ENCODE data around the gene INHBB.

INHBB gene

DNA sequence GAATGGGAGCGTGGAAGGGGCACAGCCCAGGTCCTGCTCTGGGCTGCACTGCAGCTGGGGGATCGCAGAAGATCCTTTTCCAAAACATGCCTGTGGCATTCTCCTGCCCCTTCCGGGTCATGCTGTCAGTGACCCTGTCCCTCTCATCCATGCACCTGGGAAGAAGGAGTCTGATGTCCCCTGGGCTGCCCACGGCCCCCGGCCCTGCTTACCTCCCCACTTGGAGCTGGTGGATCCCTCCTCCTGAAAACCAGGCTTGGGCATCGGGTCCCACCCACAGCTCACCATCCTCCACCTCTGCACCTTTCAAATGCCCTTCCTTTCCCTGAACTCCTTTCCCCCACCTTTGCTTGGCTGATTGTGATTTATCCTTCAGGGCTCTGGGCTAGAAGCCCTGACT, 11.8 kb downstream of the INHBB start:
- no peak for DNase-seq (ENCODE audit: low read depth)

DNA sequence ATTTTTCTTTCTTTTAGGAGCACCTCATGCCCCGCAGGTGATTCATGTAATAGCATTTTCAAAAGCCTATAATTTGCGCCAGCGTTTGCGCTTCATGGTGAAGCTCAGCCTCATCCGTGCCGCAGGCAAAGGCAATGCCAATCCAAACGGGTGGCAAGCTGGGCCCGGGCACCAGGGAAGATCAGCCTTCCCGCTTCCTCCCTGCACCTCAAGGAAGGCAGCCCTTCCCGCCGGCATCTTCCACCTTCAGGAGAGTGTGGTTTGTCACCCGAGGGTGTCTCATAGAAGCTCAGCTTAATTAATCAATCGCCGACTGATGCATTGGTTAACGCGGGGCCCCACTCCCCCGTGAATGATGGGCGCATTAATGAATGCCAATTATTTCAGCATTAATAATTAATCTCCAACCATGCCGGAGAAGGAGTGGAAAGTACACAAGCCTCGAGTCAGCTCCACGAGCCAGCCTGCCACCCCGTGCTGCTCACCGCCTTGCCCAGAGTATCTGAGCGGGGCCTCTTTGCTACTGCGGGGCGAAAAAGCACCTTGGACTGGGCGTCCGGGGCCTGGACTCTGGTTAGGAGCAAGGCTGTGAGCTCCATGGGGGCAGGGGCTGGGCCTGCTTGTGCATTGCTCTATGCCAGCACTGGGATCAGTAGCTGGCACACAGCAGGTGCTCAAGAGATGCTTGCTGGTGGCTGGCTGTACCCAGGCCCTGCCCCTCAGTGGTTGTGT, 13.0 kb downstream of the INHBB start:
- DNase-seq (ENCODE audit: low read depth), result no peak

DNA sequence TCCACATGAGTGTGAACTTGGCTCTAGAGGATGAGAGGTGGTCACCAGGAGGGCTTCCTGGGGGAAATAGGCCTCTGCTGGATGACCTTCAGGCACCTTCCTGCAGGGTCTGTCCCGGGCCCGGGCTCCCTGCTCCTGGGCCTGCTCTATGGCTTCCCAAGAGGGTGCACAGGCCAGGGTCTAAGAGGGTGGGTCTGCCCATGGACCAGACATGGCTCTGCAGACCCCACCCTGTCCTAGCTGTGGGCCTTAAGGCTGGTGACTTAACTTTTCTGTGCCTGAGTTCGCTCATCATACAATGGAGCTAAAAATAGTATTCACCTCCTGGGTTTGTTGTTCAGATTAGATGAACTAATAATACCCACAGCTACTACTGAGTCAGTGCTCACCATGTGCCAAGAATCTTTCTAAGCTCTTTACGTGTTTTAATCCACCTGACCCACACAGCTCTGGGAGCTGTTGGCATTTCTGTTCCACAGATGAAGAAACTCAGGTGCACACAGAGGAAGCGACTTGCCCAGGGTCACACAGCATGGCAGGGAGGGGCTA, 14.4 kb downstream of the INHBB start:
- no peak for DNase-seq (ENCODE audit: low read depth)

DNA sequence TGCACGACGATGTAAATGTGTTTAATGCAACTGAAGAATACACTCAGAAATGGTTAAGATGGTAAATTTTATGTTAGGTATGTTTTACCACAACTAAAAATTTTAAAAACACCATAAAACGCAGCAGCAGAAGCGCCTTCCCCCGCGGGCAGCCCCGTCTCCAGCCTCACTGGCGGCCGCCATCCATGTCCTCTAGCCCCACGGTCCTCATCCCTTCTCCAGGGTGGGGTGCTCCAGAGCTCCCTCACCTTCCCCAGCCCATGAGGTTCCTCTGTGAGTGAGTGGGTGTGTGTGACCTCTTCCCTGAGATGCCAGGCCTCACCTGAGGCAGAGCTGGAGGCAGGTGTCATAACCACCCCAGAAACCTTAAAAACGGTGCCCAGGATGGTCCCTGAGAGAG, 17.0 kb downstream of the INHBB start:
- no peak for DNase-seq (ENCODE audit: low read depth)

DNA sequence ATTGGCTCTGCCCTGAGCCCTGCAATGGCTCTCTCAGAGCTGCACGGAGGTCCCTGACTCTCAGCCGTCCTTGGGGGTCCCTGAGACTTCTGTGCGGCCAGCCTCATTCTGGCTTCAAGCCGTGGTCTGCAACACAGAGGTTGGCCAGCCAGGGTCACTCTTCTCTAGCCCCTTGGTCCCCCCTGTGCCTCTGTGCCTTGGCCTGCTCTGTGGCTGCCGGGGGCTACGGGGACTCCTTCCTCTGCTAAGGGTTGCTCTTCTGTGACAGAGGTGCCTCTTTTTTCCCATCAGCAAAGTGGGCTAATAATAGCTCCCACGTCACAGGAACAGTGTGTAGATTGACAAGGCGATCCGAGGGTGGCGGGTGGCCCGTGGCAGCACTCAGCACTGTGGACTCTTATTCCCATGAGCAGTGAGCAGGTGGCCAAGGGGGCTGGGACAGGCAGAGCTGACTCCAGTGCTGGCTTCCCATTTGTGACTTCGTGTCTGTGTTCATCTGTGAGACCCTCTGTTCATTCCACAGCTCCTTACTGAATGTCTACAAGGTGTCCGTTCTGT, 19.4 kb downstream of the INHBB start:
- DNase-seq (ENCODE audit: low read depth), result no peak

DNA sequence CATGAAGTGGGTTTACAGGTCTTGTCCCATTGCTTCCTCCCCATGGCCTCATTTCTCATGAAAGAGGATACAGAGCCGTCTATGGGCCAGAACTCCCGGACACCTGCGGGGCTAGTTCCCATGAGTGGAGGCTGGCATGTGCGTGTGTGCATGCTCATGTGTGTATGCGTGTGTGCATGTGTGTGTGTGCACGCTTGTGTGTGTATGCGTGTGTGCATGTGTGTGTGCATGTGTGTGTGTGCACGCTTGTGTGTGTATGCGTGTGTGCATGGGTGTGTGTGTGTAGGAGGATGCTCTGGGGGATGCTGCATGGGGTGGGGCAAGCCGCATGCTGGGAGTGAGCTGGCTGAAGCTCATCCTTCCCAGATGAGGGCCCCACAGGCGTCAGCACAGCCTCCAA, 20.8 kb downstream of the INHBB start:
- no peak for DNase-seq (ENCODE audit: low read depth)

DNA sequence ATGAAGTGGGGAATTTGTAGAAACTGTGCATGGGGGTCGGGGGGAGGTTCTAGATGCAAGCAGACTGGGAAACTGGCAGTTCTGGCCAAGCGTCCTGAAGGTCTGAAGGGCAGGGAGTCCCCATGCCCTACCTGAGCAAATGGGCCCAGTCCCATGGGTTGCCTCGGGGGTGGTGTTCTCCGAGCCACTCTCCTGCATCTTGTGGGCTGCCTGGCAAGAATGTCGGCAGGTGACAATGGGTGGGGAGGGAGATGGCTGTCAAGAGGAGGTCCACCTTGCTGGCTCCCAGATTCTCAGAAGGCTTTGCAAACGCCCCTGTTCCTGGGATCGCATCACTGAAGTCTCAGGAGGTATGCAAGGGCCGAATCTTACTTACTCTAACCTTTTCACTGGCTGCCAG, 21.3 kb downstream of the INHBB start:
- no peak for DNase-seq (ENCODE audit: low read depth)

DNA sequence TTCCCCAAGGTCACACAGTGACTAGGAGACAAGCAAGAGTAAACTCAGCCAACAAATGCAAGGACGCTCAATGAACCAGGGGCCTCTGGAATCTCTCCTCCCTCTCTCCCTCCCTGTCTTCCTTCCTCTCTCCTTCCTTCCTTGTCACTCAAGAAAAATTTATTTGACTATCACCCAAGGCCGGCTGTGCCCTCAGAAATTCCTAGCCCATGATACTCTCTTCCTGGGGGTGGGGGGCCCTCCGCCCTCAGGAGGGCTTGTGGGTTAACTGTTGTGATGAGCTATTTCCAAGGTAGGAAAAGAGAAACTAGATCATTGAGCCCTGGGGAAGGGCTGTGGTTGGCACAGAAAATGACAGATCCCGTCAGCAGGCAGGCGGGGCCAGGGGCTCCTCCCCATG, 21.7 kb downstream of the INHBB start:
- DNase-seq (ENCODE audit: low read depth), result no peak

DNA sequence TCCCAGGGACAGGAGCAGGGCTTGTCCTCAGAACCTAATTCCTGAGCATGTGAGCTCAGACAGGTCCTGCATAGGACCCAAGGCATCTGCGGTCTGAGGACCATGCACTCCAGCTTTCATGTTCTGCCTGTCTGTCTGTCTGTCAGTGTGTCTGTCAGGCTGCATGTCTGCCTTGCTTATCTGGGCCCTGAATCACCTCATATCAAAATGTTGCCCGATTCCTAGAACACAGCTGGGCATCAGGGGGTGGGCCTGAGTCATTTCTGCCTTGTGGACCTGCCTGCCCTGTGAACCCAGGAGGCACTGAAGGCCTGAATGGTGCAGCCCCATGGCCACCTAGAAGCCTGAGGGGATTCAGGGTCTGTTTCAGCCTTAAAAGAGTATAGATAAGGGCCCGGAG, 22.1 kb downstream of the INHBB start:
- DNase-seq (ENCODE audit: low read depth), result no peak

DNA sequence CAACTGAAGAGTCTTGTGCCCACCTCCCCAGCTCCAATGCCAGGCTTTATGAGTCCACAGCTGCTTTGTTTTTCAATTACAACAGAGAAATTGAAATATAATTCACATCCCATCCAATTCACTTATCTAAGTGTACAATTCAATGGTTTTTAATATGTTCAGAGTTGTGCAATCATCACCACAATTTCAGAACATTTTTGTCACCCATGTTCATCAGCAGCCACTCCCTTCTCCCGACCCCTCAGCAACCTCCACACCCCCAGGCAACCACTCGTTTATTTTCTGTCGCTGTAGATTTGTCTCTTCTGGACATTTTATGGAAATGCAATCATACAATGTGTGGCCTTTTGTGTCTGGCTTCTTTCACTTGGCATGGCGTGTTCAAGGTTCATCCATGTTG, 23.3 kb downstream of the INHBB start:
- no peak for DNase-seq (ENCODE audit: low read depth)

DNA sequence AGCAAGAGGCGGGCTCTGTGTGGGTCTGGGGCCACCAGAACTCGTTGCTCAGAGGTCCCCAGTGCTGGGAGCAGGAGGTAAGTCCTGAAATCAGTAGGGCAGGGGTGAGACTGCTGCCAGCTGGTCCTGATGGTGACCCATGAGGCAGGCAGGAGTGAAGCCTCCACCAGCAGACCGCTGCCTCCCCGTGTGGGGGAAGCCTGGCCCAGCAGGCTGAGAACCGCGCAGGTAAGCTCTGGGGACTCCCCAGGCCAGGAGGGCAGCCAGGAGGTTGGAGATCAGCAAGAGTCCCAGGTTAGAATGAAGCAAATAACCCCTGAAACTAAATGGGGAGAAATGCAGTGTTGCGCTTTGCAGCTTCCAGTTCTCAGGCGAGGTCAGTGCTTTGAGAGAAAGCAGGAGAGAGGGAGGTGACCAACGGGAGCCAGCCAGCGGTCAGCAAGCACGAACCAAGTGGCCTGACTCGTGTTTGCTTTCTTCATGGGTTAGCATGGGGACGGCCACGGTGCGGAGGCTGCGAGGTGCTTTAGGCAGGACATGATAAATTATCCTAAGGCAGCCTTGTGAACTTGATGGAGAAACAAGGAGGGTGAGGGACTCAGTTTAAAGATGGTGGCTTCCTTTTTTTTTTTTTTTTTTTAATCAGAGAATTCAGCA, 26.2 kb downstream of the INHBB start:
- no peak for DNase-seq (ENCODE audit: low read depth)

DNA sequence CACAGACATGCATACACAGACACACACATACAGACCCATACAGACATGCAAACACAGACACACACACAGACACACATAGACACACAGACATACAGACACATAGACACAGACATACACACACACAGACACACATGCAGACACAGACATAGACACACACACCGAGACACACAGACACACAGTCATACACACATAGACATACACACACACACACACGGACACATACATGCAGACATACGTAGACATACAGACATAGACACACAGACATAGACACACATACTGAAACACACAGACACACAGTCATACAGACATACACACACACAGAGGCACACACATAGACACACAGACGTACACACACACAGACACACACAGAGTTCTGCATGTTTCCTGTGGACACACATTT, 26.9 kb downstream of the INHBB start:
- DNase-seq (ENCODE audit: low read depth), result no peak

DNA sequence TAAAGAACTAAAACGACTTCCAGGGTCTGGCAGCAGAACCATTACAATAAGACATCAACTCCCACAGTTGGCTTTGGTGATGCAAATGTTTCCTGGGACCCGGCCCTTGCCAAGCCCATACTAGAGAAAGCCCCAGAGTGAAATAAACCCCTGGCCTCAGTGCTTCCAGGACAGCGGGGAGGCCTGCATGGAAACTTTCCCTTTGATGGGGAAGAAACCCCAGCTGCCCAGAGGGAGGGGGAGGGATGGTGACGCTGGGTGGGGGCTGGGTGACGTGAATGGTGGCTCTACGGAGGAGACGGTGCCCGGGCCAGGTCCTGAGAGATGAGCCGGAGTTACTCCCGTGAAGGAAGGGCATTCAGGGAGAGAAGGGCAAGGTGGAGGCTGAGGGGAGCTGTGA, 27.5 kb downstream of the INHBB start:
- DNase-seq (ENCODE audit: low read depth), result no peak

DNA sequence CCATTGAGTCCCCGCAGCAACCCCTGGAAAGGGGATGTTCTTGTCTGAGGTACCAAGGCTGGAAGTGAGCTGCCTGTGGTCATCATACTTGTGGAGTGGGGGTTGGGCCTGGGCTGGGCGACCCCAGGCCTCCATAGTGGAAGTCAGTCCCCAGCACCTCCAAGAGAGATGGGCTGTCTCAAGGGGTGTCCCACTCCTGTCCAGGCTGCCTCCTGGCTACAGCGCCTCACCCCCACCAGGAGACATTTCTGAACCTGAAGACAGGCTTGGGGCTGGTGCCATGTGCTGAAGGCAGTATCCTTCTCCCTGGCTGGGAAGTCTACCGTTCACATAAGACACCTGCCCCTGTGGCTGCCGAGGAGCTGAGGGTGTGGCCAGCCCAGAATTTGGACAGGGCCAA, 28.9 kb downstream of the INHBB start:
- DNase-seq (ENCODE audit: low read depth), result no peak

DNA sequence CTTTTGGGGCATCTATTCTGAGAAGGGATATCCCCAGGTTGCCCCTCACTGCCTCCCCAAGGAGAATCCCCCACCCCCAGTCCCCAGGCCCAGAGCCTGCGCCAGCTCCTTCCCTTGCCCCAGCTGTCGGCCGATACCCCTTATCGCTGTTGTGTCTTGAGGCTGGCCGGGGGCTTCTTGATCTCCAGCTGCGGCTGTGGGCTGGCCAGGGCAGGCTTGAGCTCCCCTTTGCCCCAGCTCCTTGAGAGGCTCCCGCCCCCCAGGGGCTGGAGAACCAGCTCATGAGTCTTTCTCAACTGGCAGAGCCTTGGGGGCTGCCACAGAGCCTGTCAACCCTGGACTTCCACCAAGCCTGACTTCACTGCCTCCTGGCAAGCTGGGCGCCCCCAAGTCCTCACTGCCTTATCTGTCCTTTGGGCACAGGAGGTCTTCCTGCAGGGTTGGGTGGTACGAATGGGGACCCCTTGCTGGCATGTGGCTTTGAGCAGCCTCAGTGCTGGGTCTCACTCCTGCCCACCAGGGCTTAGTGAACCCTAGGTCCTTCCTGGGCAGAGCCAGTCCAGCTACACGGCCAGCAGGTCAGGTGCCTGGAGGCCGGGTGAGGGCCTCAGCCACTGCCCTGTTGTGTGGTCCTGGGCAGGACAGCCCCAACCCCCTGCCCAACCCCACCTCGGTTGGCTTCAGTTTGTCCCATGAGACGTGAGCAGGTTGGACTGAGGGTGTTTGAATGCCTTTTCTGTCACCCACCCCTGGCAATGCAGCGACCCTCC, 29.5 kb downstream of the INHBB start:
- DNase-seq (ENCODE audit: low read depth), result no peak

DNA sequence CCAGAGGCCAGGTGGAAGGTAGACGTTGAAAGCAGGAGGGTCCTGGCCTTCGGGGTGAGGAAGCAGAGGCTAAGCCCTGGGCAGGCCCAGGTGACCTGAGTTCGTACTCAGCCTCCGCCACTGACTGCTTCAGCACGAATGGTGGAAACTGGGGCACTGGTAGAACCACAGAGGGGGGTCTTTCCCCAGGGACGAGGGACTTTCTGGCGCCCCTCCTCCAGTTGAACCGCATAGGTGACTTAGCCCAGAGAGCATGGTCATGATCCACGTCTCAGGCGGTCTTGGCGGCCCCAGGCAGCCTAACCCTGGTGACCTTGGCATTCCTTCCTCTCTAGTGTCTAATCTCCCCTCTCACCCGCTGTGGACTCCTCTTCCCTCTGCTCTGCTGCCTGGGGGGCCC, 30.2 kb downstream of the INHBB start:
- DNase-seq (ENCODE audit: low read depth), result no peak

DNA sequence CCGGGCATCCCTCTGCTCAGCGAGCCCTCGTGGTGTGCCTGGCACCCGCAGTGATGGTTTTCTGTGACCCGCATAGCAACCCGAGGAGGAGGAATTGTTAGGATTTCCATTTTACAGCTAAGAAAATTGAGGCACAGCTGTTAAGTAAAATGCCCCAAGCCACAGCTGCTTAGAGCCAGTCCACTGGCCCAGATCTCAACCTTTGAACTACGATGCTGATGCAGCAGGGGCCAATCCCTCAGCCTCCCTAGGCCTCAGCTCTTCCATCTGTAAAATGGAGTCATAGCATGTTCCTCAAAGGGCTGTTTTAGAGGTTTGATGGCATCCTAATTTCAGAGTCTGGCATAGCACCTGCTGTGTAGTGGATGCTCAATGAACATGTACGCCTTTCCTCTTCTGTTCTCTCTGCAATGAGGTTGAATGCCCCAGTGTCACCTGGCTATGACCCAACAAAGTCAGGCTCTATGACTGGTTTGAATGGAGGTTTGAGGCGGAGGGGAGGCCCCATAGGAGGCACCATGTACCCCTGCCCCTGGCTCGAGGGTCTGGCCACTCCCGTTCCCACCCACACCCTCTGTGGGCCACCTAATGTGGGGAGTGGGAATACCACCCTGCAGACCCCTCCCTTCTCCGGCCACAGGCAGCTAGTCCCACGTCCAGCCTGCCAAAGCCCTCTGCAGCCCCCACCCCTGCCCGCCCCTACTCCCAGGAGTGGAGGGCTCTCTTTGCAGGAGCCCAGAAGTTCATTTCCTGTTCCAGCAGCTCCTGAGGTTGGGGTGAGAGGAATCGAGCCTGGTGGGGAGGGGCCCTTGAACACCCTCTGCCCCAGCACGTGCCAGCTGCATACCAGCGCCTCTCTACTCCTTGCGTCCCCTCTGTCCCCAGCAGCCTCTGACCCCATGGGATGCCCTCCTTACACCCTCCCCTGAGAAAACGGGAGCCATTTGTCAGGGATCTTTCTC, 31.0 kb downstream of the INHBB start:
- DNase-seq (ENCODE audit: low read depth), result no peak

DNA sequence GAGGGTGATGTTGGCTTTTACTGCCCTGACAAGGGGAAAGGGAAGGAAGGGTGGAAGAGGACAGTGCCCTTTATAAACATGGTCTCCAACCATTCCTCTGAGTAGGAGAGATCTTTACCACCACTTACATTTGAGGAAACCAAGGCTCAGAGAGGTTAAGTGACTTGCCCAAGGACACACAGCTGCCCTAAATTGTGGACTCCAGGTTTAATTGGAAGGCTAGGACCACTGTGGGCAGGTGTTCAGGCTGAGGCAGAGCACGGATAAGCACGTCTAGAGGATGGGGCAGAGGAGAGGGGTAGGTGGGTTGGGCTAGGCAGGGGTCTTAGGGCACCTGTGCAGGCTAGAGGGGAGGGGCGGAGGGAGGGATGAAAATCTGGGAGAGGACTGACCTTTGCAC, 32.7 kb downstream of the INHBB start:
- DNase-seq (ENCODE audit: low read depth), result no peak

DNA sequence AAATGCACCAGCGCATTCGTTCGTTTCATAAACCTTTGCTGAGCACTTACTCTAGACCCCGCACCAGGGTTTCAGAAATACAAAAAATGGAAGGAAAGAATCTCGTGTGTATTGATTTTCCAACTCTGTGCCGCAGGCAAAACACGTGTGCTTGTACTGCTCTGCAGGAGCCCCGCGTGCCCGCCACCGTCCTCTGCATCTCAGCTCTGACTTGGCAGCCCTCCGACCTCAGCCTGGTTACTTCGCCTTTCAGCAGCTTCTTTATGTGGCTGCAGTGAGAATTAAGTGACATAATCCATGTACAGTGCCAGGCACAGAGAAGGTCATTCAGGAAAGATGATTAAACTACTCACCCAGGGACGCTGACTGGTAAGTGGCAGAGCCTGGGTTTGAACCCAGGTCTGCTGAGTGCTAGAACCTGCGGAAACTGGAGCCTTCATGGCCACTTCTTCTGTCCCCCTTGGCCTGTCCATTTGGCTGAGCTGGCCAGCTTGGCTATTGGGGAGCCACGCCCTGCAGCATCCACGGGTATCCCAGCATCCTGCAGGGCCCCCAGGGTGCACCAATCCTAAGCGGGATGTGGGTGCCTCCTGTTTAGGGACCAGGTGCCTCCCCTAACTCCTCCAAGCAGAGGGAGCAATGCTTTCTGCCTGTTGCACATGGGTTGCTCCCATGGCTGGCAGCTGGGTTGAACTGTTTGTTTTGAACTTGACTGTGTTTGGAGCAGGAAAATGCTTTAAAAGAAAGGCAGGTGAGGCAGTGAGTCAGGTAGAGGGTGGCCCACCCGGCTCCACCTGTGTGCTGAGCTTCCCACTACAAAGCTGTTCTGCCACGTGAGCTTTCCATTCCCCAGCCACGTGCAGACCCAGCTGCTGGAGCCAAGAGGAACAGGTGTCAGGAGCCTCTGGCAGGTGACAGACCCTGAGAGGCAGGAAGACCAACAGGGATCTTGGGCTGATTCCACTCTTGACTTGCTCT, 34.3 kb downstream of the INHBB start:
- DNase-seq (ENCODE audit: low read depth), result no peak

DNA sequence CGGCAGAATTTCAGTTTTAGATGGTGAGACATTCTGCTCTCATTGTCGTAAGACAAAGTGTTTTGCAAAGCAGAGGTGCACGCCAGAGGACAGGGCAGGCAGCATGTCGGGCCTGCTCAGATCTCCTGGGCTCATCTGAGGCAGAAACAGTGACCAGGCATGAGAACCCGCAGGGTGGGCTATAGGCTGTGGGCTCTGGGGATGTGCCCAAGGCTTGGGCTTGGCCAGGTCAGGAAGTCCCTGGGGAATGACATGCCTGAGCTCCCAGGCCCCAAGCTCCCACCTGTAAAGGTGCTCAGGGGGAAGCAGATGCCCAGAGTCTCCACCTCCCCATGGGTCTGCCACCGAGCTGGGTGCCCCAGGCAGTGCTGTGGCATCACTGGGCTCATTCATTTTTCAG, 35.3 kb downstream of the INHBB start:
- no peak for DNase-seq (ENCODE audit: low read depth)
